Neural cell (in vitro differentiated cells): ENCODE results near the gene SHANK3. TPM values are rescaled to one million over a fixed set of nuclear protein-coding genes. Genes with fewer than 3 reads are reported as not detected.

ENCODE experiments used
- H2AFZ ChIP-seq: fragments of 200-600, 300-800 bp; sonication (generic), shearing (Covaris generic); 2 replicates; pipeline ENCODE4 v1.6.0; 2014; ENCODE audit warnings: low read depth, mild to moderate bottlenecking, antibody characterized with exemption, low read length, moderate library complexity
- H3F3A ChIP-seq: fragments of 200-600 bp; shearing (Covaris generic); 2 replicates; pipeline ENCODE4 v1.6.1; 2016; ENCODE audit warnings: mild to moderate bottlenecking, moderate library complexity, mixed read lengths, antibody characterized with exemption, low read length; ENCODE audit not compliant: insufficient read depth, poor library complexity, severe bottlenecking
- H3K27ac ChIP-seq: fragments of 200-600, 300-800 bp; sonication (generic), shearing (Covaris generic); 2 replicates; pipeline ENCODE4 v1.5.1; 2014; ENCODE audit warnings: mild to moderate bottlenecking, low read length, moderate library complexity
- H3K27me3 ChIP-seq: fragments of 300-800, 200-600 bp; sonication (generic), shearing (Covaris generic); 2 replicates; pipeline ENCODE4 v1.6.0; 2014; ENCODE audit warnings: mild to moderate bottlenecking, low read depth, low read length, moderate library complexity; ENCODE audit not compliant: insufficient read depth
- H3K36me3 ChIP-seq: fragments of 300-800, 200-600 bp; sonication (generic), shearing (Covaris generic); 2 replicates; pipeline ENCODE4 v1.5.1; 2014; ENCODE audit warnings: mild to moderate bottlenecking, antibody characterized with exemption, low read length, moderate library complexity; ENCODE audit not compliant: insufficient read depth
- H3K4me2 ChIP-seq: fragments of 300-800, 200-600 bp; sonication (generic), shearing (Covaris generic); 2 replicates; pipeline ENCODE4 v1.6.0; 2014; ENCODE audit warnings: mild to moderate bottlenecking, low read length
- H3K4me3 ChIP-seq: fragments of 300-800, 200-600 bp; sonication (generic), shearing (Covaris generic); 2 replicates; pipeline ENCODE4 v1.5.1; 2014; ENCODE audit warnings: mild to moderate bottlenecking, low read length, moderate library complexity
- H3K79me2 ChIP-seq: fragments of 200-600 bp; shearing (Covaris generic); replicated peaks from 2 replicates; pipeline ENCODE4 v1.6.0; 2014; ENCODE audit warnings: mild to moderate bottlenecking, low read length, moderate library complexity; ENCODE audit not compliant: insufficient read depth
- H3K9ac ChIP-seq: fragments of 300-800, 200-600 bp; sonication (generic), shearing (Covaris generic); 2 replicates; pipeline ENCODE4 v1.6.1; 2016; ENCODE audit warnings: mild to moderate bottlenecking, low read length, mixed read lengths
- H3K9me2 ChIP-seq: fragments of 200-600 bp; shearing (Covaris generic); 2 replicates; pipeline ENCODE4 v1.6.1; 2016; ENCODE audit warnings: mild to moderate bottlenecking, low read length, mixed read lengths; ENCODE audit not compliant: insufficient read depth
- H3K9me3 ChIP-seq: fragments of 200-600, 300-800 bp; sonication (generic), shearing (Covaris generic); 2 replicates; pipeline ENCODE4 v1.6.1; 2016; ENCODE audit warnings: mild to moderate bottlenecking, mixed run types, low read length, moderate library complexity, mixed read lengths
- H4K20me1 ChIP-seq: fragments of 200-600 bp; shearing (Covaris generic); 2 replicates; pipeline ENCODE4 v1.6.1; 2016; ENCODE audit warnings: mild to moderate bottlenecking, mixed run types; ENCODE audit not compliant: insufficient read depth
- CTCF ChIP-seq: fragments of 450-650 bp; IDR thresholded peaks from 2 replicates; pipeline ENCODE4 v1.5.1; 2014; ENCODE audit warnings: antibody characterized with exemption, mild to moderate bottlenecking, moderate library complexity; ENCODE audit not compliant: poor library complexity, severe bottlenecking
- EP300 ChIP-seq: fragments of 450-650 bp; conservative IDR thresholded peaks from 2 replicates; pipeline ENCODE4 v1.6.1; 2014; ENCODE audit warnings: antibody characterized with exemption, mild to moderate bottlenecking, moderate library complexity; ENCODE audit not compliant: poor library complexity, severe bottlenecking
- EZH2 ChIP-seq: fragments of 200-600, 300-800 bp; shearing (Covaris generic), sonication (generic); IDR thresholded peaks from 2 replicates; pipeline ENCODE4 v1.6.1; 2014; ENCODE audit warnings: antibody characterized with exemption, low read length, borderline replicate concordance, mild to moderate bottlenecking; ENCODE audit not compliant: insufficient read depth, poor library complexity, severe bottlenecking
- MXI1 ChIP-seq: fragments of 450-650 bp; conservative IDR thresholded peaks from 2 replicates; pipeline ENCODE4 v1.6.1; 2014; ENCODE audit warnings: antibody characterized with exemption, mild to moderate bottlenecking; ENCODE audit not compliant: poor library complexity, severe bottlenecking
- POLR2AphosphoS5 ChIP-seq: IDR thresholded peaks from 2 replicates; pipeline ENCODE4 v1.6.1; 2012
- RAD21 ChIP-seq: fragments of 450-650 bp; conservative IDR thresholded peaks from 2 replicates; pipeline ENCODE4 v1.6.1; 2014; ENCODE audit warnings: antibody characterized with exemption, mild to moderate bottlenecking, moderate library complexity
- REST ChIP-seq: IDR thresholded peaks from 2 replicates; pipeline ENCODE4 v1.6.1; 2012; ENCODE audit warnings: borderline replicate concordance
- TAF1 ChIP-seq: IDR thresholded peaks from 2 replicates; pipeline ENCODE4 v1.6.1; 2012; ENCODE audit warnings: low read depth
- polyA plus RNA-seq: library from polyadenylated mRNA; depleted of rRNA; stranded (reverse); fragments of >200 nt; gene quantifications from 2 replicates; pipeline ENCODE4 v1.2.3, GENCODE V29; 2014

The SHANK3 gene
- polyA plus RNA-seq, 1 donor from 2014 or later, result 5.5 TPM

- no peaks in the 10 kb centered on the region for H3F3A ChIP-seq
- no peaks in the 10 kb centered on the region for H3K27me3 ChIP-seq
- no peak overlapping the region for H3K9ac ChIP-seq
- no peak overlapping the region for H3K27ac ChIP-seq
- no peaks in the 10 kb centered on the region for H3K9me2 ChIP-seq
- no peaks in the 10 kb centered on the region for H3K9me3 ChIP-seq
- no peak overlapping the region for H2AFZ ChIP-seq
- H4K20me1 ChIP-seq, result no peaks in the 10 kb centered on the region
- H3K36me3 ChIP-seq, result no peaks in the 10 kb centered on the region
- peaks cover 9% of the 10 kb centered on the region for H3K79me2 ChIP-seq
- no peak for TF ChIP-seq MXI1
- TF ChIP-seq EP300, result no peak
- TF ChIP-seq RAD21, result no peak
- no peak for TF ChIP-seq CTCF
- no peak for TF ChIP-seq POLR2AphosphoS5
- TF ChIP-seq EZH2, result no peak
- no peak for TF ChIP-seq TAF1
- H3K4me3 ChIP-seq, result no peak overlapping the region
- no peak overlapping the region for H3K4me2 ChIP-seq
Observed at GRCh38 chr22:50701428-50702154, 29.0 kb downstream of the SHANK3 start.

GRCh38 chr22:50702261-50702671, 29.6 kb downstream of the SHANK3 start:
- Histone ChIP-seq H3K9ac (no peak overlapping the region), H3K27ac (no peak overlapping the region)

More at GRCh38 chr22:50702261-50702671, 29.6 kb downstream of the SHANK3 start:
- TF ChIP-seq RAD21, result no peak
- TF ChIP-seq EP300, result no peak
- TF ChIP-seq MXI1, result no peak
- TF ChIP-seq CTCF, result no peak
- TF ChIP-seq REST, result no peak
- H3K79me2 ChIP-seq, result peaks cover 9% of the 10 kb centered on the region
- H3F3A ChIP-seq, result no peaks in the 10 kb centered on the region
- no peak overlapping the region for H3K4me2 ChIP-seq
- no peak overlapping the region for H2AFZ ChIP-seq
- H3K27me3 ChIP-seq, result no peaks in the 10 kb centered on the region
- H3K9me2 ChIP-seq, result no peaks in the 10 kb centered on the region
- H3K4me3 ChIP-seq, result no peak overlapping the region
- no peaks in the 10 kb centered on the region for H4K20me1 ChIP-seq
- no peaks in the 10 kb centered on the region for H3K36me3 ChIP-seq
- no peaks in the 10 kb centered on the region for H3K9me3 ChIP-seq
